HG02938 (cell line): ENCODE measurements around the gene CD101.

Experiments used
- ATAC-seq: cut with Tn5 transposase; IDR thresholded peaks from one replicate; pipeline ENCODE4 v1.9.1; 2021; ENCODE audit warnings: mild to moderate bottlenecking, moderate library complexity; ENCODE audit not compliant: unreplicated experiment

Gene CD101

GRCh38 chr1:117051224-117052064 lies 49.9 kb downstream of the CD101 start:
- peak; percentile 88 for ATAC-seq

DNA sequence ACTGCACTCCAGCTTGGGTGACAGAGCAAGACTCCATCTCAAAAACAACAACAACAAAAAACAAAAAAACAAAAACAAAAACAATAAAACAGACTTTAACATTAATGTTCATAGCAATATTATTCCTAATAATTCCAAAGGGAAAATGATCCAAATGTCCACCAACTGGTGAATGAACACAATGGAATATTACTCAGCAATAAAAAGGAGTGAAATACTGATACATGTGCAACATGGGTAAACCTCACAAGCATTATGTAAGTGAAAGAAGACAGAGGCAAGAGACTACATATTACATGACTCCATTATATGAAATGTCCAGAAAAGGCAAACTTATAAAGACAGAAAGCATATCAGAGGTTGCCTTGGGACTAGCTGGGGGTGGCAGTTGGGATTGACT lies 52.5 kb downstream of the CD101 start:
- ATAC-seq = no peak

GRCh38 chr1:117058810-117059209 lies 57.2 kb downstream of the CD101 start:
- ATAC-seq = no peak

GRCh38 chr1:117059334-117059677 lies 57.7 kb downstream of the CD101 start:
- peak; percentile 32 for ATAC-seq

DNA sequence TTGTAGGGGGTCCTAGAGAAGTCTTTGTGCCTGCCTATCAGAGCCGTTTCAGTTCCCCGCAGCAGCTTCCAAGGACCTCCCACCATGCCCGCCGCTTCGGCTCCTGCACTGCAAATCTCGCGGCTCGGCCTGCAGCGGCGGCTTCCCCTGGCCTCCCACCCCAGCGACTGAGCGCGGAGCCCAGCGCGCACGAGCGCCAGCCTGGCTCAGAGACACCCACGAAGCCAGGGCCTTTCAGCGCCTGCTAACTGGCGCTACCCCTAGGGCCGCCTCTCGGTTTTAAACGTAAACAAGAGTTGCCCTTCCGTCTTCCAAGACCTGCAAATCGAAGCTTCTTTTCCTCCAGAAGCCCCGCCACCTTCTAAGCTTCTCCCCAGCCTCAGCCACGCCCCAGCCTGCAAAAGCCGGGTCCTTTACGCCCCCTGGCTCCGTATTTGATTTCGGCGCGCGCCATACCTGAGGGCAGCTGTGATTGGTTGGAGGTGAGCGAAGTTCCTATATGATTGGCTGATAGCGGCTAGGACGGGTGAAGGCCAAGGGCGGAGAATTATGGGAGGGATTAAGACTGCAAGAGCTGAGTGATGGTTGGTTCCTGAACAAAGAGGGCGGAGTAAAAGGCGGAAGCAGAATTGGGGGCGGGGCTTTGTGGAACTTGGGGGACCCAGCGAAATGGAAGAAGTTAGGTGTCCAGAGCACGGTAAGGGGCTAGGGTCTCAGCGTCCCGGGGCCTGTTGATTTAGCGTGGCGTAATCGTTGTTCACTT lies 58.3 kb downstream of the CD101 start, which contains the start of gene TTF2:
TTF2 (plus strand) TSS at position 649 of the 763 bp plus-strand sequence; CDS start at position 670, 21 bp downstream.
- peak; percentile 92 for ATAC-seq

DNA sequence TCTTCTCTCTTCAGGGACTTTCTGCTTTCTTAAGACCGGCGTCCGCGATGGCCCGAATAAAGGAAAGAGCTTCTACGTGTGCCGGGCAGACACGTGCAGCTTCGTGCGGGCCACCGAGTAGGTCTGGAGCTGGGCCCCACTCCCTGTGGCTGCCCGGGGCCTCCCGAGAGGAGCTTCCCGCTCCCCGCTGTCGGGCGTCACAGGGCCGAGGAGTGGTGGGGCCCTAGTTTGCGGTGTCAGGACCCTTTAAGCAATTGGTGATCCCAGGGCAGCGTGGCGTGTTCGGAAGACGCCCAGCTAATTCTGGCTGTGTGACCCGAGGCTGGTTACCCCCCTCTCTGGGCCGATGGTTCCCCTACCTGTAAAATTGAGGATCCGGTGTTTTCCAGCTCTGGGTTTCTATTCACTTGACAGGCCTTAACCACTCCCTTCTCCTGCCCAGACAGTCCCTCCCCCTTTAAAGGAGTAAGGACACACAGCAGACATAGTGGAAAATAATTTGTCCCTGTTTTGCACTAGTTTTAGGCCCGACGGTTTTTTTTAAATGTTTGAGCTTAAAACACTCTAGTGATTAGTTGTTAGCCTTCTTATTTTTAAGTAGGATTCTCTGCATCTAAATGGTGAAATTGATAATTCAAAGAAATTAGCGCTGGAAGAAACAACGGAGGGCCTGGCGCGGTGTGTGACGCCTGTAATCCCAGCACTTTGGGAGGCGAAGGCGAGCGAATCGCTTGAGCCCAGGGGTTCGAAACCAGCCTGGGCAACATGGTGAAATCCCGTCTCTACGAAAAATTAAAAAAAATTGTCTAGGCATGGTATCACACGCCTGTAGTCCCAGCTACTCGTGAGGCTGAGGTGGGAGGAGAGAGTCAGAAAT lies 59.1 kb downstream of the CD101 start:
- peak; percentile 1 for ATAC-seq

- ATAC-seq = no peak
These were observed 60.4 kb downstream of the CD101 start for GRCh38 chr1:117061986-117062415.

- no peak for ATAC-seq
These were observed 64.8 kb downstream of the CD101 start for GRCh38 chr1:117066367-117066766.

- ATAC-seq = no peak
These were observed 66.2 kb downstream of the CD101 start for GRCh38 chr1:117067533-117068370.

DNA sequence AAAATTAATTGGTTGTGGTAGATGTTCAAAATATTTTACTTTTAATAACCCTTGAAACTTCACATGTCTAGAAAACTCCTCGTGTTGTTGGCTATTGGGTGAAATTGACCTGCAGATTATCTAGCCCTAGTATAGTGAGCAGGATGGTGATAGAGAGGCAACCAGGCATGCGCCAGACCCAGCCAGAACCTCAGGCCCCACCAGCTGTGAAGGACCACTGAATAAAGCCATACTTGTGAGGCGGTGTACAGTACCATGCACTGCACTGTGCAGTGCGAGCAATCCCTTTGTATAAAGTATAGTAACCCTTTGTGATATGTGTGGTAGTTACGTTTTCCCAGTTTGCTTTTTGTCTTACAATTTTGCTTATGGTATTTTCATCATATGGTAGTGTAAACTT lies 67.0 kb downstream of the CD101 start:
- ATAC-seq = no peak

DNA sequence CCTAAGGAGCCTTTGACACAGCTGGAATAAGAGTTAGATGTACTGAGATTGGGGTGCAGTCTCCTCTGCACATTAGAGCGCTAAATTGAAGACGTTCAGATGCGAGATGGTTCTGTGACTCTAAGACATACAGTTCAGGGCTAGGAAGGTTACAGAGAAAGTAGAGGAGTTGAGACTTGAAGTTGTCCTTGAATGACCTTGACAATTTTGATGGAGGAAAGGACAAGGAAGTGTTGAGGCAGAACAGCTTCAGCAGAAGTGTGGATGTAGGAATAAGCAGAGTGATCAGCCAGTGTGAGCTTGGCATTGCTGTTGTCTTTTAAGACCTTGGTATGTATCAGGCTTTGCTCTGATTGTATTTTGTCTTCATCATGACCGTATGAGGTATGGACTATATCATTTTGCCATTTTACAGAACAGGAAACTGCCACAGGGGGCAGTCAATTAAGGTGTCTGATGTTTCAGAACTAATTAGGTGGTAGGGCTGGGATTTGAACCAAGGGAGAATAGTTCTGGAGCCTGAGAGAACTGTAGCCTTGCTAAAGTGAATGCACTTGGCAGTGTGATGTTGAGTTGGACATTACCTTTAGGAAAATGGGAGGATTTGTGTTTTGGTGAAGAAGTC lies 67.8 kb downstream of the CD101 start:
- ATAC-seq = no peak

DNA sequence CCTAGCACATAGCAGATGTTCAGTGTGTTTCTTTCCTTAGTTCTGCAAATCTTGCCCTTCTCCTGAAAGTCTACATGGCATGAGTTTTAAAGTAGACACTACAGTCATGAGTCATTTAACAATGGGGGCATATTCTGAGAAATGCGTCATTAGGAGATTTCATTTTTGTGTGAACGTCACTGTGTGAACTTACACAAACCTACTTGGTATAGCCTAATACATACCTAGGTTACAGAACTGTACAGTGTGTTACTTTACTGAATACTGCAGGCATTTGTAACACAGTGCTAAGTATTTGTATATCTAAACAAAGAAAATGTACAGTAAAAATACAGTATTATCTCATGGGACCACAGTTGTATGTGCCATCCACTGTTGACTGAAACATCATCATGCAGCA lies 68.6 kb downstream of the CD101 start:
- ATAC-seq = no peak

DNA sequence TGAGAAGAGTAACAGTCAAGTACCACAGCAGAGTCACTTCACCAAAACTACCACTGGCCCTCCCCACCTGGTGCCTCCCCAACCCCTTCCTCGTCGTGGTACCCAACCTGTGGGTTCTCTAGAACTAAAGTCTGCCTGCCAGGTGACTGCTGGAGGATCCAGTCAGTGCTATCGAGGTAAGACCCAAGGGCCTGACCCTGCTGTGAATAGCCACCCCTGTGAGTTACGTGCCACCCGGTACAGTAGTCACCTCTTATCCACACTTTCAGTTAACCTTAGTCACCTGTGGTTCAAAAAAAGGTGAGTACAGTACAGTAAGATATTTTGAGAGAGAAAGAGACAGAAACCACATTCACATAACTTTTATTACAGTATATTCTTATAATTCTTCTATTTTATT lies 75.1 kb downstream of the CD101 start:
- no peak for ATAC-seq

GRCh38 chr1:117077267-117077666 lies 75.7 kb downstream of the CD101 start:
- no peak for ATAC-seq

- no peak for ATAC-seq
These were observed 78.2 kb downstream of the CD101 start for GRCh38 chr1:117079737-117080136.

DNA sequence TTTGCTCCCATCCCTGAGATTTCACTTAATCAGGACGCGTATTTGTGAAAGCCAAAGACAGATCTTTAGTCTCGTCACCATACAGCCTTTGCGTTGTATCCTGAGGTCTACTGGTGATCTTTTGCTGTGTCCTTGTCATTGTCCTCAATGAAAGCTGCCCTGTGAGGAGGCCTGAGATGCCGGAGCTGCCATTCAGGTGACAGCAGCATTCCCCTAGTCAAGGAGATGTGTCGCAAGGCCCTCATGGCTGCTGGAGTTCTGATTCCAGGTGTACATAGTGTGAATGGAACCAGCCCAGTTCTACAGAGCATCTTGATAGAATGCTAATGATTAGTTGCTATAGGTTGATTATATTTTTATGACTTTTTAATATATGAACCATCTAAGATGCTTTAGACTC lies 82.7 kb downstream of the CD101 start:
- no peak for ATAC-seq
